ENCODE data around the gene MTERF1. TPM values are rescaled to one million over a fixed set of nuclear protein-coding genes. Genes with fewer than 3 reads are reported as not detected.
"Not testable (repeated sequence)": the region's sequence is repeated elsewhere in the genome, so short reads cannot be mapped to it uniquely, and the experiment has no call there.

MTERF1 gene, protein sequence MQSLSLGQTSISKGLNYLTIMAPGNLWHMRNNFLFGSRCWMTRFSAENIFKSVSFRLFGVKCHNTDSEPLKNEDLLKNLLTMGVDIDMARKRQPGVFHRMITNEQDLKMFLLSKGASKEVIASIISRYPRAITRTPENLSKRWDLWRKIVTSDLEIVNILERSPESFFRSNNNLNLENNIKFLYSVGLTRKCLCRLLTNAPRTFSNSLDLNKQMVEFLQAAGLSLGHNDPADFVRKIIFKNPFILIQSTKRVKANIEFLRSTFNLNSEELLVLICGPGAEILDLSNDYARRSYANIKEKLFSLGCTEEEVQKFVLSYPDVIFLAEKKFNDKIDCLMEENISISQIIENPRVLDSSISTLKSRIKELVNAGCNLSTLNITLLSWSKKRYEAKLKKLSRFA
- 11.7 TPM for total RNA-seq

DNA sequence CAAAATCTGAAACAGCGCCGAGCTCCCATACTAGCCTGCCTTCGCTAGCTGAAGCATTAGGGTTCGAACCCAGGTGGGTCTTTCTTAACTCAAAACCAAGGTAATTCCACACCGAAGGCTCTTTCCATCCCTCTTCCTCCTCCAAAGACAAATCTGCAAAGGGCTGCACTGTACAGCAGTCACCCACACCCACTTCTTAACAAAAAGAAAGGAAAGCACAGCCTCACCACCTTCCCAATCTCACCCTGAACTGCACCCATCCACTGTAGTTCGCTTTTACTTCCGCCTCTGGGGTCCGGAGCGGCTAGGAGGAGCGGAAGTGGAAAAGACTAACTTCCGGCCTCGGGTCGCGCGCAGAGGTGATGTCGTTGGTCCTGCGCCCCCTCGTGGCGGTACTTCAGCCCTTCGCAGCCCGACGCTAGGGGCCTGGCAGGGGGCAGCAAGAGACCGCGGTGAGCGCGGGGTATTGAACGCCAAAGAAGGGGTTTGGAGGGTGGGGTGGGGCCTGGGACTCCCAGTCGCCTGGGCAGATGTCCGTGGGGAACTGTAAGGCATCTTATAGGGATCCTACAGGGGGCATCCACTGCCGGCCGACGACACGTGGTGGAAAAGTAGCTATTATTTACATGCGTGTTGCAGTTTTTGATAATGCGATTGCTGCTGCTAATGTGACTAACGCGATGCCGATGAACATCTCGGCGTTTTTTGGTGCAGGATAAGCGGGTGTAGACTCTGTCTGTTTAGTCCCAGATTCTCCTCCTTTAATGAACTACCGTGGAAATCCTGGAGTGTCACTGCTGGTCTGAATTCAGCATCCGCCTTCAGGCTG, at the start of gene MTERF1:
Gene MTERF1, minus strand, starts transcription at position 290 of the 829 bp plus-strand sequence. CDS start 619 bp downstream, outside the sequence.
- peak; percentile 94 for DNase-seq (ENCODE audit: low spot score)

DNA sequence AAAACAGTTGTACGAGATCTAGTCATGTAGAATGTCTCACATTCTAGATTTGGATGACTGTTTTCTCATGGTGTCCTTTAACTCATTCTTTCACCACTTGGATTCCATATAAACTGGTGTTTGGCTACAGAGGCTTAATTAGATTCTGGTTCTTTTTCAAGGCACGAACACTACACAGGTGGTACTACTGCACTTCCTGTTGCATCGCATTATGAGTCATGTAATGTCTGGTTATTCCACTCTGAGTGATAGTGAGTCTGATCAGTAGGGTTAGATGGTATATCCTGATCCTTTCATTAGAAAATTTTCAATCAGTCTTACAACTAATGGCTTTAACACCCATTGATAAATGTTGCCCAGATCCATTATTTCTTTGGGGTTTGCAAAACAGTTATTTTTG, 49.0 kb upstream of the MTERF1 start:
- no peak for DNase-seq (ENCODE audit: low spot score)

DNA sequence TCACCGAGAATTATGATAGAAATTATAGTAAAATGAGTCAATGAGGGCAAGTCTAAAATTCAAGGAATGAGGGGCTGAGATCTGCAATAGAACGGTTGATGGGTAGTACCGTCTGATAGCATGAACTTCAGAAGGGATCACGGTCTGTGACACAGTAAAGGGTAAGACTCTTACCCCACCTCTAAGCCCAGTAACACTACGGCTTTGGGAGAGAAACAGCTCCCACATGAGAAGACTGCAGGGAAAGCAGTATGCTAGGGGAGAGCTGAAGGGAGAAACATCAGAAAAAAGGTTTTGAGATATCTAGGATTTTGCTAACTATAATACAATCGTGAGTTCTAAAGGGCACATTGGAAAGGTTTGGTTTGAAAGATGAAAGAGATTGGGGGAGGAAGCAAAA, 47.4 kb upstream of the MTERF1 start:
- no peak for DNase-seq (ENCODE audit: low spot score)

DNA sequence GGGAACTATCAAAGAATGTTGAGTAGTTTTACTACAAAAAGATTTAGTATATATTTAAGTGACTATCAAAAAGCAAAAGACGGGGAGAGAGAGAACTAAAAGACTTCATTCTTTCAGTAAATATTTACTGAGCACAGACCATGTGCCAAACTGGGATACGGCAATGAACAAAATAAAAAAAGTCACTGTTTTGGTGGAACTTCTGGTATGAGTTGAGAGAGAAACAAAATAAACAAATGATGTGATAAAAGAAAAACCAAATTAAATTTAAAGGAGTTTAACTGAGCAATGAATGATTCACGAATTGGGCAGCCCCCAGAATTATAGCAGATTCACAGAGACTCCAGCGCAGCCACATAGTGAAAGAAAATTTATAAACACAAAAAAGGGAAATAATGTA, 42.4 kb upstream of the MTERF1 start:
- DNase-seq (ENCODE audit: low spot score) = no peak

DNA sequence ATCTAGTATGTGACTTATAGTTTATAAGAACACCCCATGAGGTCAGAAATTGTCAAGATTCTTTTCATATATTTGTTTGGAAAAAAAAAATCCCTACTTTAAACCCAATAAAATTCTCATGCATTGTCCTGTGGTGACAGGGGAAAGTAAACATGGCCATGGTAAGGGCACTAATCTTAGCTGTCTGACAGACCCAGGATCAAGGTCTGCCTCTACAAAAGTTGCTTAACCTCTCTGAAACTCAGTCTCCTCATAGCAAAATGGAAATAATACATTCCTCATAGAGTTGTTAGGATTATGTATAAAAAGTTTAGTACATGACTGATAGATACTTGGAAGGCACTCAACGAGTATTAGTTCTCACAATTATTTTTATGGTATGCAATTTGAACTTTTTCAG, 37.9 kb upstream of the MTERF1 start:
- no peak for DNase-seq (ENCODE audit: low spot score)

DNA sequence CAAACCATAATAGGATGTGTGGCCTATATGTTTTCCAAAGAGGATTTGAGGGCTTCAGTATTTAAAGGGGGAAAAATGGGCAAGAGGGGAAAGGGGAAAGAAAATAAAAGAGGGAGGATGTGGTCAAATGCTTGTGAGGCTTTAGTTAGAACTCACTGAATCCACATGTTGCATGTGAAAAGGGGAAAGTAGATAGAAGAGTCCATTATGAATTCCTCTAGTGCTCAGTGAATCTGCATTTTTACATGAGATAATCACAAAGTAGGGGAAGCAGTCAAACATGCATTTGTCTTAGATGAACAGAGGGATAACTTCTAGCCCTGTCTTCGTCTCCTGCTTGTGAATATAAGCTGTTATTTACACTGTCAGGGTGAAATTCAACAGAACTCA, 35.5 kb upstream of the MTERF1 start:
- DNase-seq (ENCODE audit: low spot score) = no peak

DNA sequence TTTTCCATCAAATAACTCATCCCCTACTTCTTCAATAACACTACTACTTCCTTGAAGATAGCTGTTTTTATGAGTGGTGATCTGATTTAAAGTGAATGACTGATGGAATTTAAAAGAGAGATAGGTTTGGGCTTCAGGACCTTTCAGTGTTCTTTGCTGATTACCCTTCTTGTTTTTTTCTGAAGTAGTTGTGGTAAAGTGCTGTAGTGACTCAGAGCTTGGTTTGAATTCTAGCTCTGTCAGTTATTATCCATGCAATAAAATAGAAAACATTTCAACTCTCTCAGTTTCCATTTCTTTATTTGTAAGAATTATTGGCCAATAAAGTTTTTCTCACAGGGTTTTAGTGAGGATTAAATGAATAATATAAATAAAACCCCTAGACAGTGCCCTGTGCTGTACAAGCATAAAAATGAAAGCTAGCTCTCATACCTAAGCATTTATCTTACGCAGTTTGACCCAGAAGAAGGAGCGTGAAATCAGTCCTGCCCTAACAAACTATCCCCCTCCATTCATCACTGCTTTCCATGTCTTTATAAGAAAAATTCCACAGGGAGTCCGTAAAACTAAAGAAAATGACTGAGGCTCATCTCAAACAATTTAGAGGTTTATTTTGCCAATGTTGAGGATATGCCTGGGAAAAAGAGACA, 35.0 kb upstream of the MTERF1 start:
- DNase-seq (ENCODE audit: low spot score) = no peak

DNA sequence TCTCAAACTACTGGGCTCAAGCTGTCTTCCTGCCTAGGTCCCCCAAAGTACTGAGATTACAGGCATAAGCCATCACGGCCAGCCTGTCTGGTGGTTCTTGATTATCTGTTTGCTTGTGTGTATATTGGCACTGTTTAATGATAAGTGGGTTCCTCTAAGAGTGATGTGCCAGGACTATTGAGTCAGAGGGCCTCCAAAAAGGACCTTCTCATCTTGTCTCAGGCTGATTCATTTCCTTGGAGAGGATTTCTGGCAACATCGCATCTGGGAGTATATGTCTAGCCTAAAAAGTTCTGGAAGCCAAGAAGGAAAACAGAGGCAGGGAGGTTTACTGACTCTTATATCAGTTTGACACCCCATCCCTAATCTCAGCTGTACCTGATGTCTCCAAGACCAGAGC, 33.1 kb upstream of the MTERF1 start:
- DNase-seq (ENCODE audit: low spot score) = no peak

DNA sequence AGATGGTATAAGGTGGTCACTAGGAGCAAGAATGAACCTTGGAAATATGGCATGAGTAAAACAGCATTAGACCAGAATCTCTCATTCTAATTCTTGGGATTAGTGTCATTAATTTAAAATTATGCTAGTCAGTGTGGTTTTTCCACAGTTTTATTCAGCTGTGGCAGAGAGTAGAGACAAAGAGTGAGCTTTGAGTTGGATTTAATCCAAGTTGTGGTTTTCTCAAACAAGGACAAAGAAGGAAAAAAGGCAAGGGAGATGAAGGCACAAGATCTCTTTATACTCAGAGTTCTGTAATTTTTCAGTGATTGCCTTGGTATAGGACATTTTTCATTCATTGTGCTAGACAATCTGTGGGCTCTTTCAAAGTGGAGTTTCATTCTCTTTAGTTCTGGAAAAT, 32.0 kb upstream of the MTERF1 start:
- DNase-seq (ENCODE audit: low spot score) = no peak

DNA sequence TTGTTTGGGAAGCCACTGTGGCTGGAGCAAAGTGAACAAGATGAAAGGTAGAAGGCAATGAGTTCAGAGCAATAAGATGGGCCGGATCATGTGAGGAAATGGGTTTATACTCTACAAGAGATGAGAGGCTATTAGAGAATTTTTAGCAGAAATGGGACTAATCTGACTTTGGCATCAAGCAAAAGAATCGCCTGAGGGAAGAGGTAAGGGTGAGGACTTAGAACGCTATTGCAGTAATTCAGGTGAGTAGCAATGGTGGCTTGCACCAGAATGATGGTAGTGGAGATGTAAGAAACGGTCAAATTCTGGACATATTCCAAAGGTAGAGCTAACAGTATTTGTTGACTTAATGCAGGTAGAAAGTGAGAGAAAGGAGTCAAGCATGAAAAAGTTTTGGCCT, 30.6 kb upstream of the MTERF1 start:
- no peak for DNase-seq (ENCODE audit: low spot score)

DNA sequence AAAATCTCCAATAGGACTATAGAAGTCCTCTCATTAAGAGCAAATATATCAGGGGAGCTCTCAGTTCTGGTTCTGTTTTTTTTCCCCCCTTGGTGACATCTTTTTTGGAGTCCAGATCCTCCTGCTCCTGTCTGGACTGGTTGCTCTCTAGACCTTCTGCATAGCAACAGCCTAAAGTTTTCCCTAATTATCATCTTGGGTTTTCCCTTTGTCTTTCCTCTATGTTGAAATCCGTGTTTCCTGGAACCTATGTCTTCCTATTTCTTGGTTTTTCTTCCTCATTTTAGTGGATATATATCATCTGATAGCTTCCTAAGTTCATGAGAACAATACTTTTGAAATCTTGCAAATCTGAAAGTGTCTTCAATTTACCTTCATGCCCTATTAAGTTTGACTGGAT, 29.7 kb upstream of the MTERF1 start:
- DNase-seq (ENCODE audit: low spot score) = no peak

DNA sequence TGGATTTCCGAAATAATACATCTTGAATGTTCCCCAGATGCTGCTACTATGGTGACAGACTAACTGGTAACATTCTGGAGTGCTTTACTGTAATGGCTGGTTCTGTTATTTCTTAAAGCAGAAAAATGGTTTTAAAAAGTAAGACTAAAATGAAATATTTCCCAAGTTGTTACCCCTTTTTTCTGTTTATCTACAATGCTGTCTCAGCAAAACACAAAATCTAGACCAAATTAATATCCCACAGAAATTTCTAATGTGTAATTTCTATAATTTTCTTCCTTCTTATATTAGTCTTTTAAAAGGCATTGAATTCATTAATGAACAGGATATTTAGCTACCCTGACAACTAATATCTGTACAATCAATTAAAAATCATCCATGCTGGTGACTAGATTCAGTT, 19.1 kb upstream of the MTERF1 start:
- DNase-seq (ENCODE audit: low spot score) = no peak

DNA sequence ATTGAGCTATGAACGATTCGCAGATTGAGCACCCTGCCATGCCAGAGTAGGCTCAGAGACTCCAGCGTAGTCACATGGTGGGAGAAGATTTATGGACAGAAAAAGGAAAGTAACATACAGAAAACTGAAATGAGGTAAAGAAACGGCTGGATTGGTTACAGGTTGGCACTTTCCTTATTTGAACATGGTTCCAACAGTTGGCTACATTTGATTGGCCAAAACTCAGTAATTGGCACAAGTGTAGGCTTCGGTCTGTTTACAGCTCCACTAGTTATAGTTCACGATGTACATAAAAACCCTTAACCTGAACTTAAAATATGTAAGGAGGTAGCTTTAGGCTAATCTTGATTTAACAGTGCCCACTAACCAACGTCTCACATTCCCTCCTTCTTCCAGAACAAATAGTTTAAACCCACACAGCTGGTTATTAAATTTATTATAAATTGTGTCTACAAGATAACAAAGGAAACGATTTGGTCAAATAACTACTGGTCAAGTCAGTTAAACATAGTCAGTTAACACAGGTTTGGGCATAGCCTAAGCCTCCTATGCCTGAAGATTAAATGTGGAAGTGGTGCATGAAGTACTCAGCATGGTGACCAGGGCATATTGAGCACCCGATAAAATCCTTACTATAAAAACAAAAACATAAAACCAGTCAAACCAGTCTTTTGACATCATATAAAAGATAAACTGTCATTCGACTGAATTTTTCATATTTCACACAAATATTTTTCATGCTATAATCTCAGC, 17.9 kb upstream of the MTERF1 start:
- no peak for DNase-seq (ENCODE audit: low spot score)

DNA sequence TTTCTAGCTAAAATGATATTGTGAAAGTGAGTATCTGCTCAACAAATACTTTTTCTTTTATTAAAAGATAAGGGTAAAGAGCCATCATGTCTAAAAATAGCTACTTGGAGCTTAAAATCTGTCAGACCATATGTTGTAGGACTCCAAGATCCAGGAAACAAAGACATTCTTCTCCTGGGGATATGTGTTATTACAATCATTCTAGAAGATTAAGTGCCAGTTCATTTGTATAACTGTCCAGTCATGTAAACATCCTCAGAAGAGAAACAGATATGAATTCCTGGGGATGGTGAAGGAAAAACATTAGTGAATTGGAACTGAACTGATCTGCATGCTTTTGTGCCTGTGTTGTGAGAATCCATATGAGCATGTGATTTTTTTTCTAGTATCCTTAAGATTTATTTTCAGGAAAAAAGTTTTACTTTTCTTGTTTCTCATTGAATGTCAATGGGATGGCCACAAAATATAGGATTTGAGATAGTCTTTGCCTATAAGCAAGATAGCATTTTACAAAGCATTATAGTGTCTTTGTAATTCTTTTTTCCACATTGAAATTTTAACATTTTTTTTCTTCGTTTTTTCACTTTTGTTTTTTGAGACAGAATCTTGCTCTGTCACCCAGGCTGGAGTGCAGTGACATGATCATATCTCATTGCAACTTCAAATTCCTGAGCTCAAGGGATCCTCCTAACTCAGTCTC, 14.4 kb upstream of the MTERF1 start:
- DNase-seq (ENCODE audit: low spot score) = no peak

DNA sequence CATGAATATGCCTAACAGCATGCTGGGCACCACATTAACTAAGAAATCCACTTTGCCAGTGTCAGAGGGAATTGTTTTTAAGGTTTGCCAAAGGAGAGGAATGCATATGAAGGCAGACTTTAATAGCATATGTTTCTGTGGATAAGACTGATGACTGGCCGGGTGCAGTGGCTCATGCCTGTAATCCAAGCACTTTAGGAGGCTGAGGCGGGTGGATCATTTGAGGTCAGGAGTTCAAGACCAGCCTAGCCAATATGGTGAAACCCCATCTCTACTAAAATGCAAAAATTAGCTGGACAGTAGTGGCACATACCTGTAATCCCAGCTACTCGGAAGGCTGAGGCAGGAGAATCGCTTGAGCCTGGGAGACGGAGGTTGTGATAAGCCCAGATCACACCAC, 13.2 kb upstream of the MTERF1 start:
- not testable (repeated sequence) for DNase-seq (ENCODE audit: low spot score)

DNA sequence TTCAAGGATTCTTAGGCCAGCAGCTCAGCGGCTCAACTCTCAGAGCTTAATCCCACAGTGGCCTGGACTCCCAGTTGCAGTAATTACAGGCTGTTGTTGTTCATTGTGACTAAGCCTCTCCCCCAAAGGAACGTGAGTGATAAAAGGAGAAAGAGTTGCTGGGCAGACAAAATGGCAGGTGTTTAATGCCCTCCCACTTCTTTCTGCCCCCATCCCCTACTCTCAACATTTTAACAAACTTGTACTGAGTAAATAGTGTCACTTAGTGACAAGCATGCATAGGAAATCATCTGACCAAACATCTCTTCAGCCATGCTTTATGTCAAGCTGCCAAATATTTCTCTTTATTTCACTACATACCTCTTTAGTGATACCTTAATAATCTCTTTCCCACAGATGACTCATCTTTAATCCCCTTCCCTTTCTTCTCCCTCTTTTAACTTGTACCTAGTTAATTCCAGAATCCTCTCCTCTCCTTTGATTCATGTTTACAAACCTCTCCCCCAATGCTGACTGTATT, 12.4 kb upstream of the MTERF1 start:
- DNase-seq (ENCODE audit: low spot score) = no peak

DNA sequence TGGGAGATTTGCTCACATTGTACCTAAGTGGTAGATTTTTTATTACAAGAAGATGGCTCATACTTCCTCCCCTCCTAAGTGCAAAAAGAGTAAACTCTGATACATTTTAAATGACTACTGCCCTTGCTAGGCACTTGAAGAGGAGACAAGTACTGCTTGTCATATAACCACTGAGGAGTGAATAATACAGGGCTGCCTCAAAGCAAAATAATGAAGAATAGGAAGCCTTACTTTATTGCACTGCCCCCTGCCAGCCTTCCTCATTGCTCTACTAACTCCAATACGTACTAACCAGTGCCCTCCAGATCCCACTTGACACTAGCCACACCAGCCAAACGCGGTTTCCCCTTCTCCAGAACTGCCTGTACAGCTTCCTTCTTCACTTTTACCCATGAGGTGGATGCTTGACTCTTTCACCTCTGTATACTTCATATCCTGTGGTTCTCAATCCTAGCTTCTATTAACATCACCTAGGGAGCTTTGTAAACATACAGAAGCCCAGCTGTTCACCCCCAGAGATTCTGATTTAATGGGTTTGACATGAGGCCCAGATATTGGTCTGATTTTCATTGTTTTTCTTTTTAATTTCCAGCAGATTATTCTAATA, 11.7 kb upstream of the MTERF1 start:
- DNase-seq (ENCODE audit: low spot score) = no peak

DNA sequence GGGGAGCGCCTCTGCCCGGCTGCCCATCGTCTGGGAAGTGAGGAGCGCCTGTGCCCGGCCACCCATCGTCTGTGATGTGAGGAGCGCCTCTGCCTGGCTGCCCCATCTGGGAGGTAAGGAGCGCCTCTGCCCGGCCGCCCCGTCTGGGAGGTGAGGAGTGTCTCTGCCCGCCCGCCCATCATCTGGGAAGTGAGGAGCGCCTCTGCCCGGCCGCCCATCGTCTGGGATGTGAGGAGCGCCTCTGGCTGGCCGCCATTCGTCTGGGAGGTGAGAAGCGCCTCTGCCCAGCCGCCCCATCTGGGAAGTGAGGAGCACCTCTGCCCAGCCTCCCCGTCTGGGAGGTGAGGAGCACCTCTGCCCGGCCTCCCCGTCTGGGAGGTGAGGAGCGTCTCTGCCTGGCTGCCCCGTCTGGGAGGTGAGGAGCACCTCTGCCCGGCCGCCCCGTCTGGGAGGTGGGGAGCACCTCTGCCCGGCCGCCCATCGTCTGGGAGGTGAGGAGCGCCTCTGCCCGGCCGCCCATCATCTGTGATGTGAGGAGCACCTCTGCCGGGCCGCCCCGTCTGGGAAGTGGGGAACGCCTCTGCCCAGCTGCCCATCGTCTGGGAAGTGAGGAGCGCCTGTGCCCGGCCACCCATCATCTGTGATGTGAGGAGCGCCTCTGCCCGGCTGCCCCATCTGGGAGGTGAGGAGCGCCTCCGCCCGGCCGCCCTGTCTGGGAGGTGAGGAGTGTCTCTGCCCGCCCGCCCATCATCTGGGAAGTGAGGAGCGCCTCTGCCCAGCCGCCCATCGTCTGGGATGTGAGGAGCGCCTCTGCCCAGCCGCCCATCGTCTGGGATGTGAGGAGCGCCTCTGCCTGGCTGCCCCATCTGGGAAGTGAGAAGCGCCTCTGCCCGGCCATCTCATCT, 8.0 kb upstream of the MTERF1 start:
- not testable (repeated sequence) for DNase-seq (ENCODE audit: low spot score)

All from mucosa of gallbladder (tissue), 1 donor.